ENCODE data around the gene AHCY.
"Not testable (repeated sequence)": the region's sequence is repeated elsewhere in the genome, so short reads cannot be mapped to it uniquely, and the experiment has no call there.

The AHCY gene

GRCh38 chr20:34302723-34303533 lies at the start of gene AHCY:
AHCY (minus strand) TSS chr20:34303355; CDS start chr20:34303270, 85 bp downstream.
- peak; percentile 98 for DNase-seq

GRCh38 chr20:34350095-34350494 lies 46.9 kb upstream of the AHCY start:
- no peak for DNase-seq

GRCh38 chr20:34347571-34347970 lies 44.4 kb upstream of the AHCY start:
- no peak for DNase-seq

- not testable (repeated sequence) for DNase-seq
Observed at GRCh38 chr20:34346533-34346865, 43.3 kb upstream of the AHCY start.

- DNase-seq, result not testable (repeated sequence)
Observed at GRCh38 chr20:34345839-34346532, 42.8 kb upstream of the AHCY start.

GRCh38 chr20:34345402-34345736 lies 42.2 kb upstream of the AHCY start:
- no peak for DNase-seq

- DNase-seq, result no peak
Observed at GRCh38 chr20:34344238-34344637, 41.1 kb upstream of the AHCY start.

- DNase-seq, result no peak
Observed at GRCh38 chr20:34343458-34344211, 40.5 kb upstream of the AHCY start.

GRCh38 chr20:34341199-34341598 lies 38.0 kb upstream of the AHCY start:
- DNase-seq, result not testable (repeated sequence)

GRCh38 chr20:34340726-34341125 lies 37.6 kb upstream of the AHCY start:
- not testable (repeated sequence) for DNase-seq

- DNase-seq, result no peak
Observed at GRCh38 chr20:34337982-34338726, 35.0 kb upstream of the AHCY start.

- DNase-seq, result peak; percentile 43
Observed at GRCh38 chr20:34337544-34337943, 34.4 kb upstream of the AHCY start.

- no peak for DNase-seq
Observed at GRCh38 chr20:34334654-34335407, 31.7 kb upstream of the AHCY start.

GRCh38 chr20:34333786-34334185 lies 30.6 kb upstream of the AHCY start:
- no peak for DNase-seq

- DNase-seq, result no peak
Observed at GRCh38 chr20:34332262-34332920, 29.2 kb upstream of the AHCY start.

- no peak for DNase-seq
Observed at GRCh38 chr20:34331838-34332237, 28.7 kb upstream of the AHCY start.

GRCh38 chr20:34330861-34331544 lies 27.8 kb upstream of the AHCY start:
- DNase-seq, result not testable (repeated sequence)

GRCh38 chr20:34328928-34329677 lies 25.9 kb upstream of the AHCY start:
- DNase-seq, result no peak

GRCh38 chr20:34328207-34328606 lies 25.1 kb upstream of the AHCY start:
- not testable (repeated sequence) for DNase-seq

- DNase-seq, result no peak
Observed at GRCh38 chr20:34324541-34324940, 21.4 kb upstream of the AHCY start.
